OCI-LY1 (cell line): ENCODE data around the gene PDZD2.

Source experiments
- EZH2 ChIP-seq: fragments of 200-600 bp; sonication (generic), shearing (Covaris generic); IDR thresholded peaks from 2 replicates; pipeline ENCODE4 v1.8.0; 2017; ENCODE audit warnings: borderline replicate concordance, mixed run types, mild to moderate bottlenecking, antibody characterized with exemption, low read length, moderate library complexity, mixed read lengths
- TF ChIP-seq, protein P1 (sequence below): fragments of 200-600 bp; sonication (generic), shearing (Covaris generic); IDR thresholded peaks from 2 replicates; pipeline ENCODE4 v1.5.1; 2017; ENCODE audit warnings: mild to moderate bottlenecking, antibody characterized with exemption, low read length, moderate library complexity, mixed read lengths

DNA sequence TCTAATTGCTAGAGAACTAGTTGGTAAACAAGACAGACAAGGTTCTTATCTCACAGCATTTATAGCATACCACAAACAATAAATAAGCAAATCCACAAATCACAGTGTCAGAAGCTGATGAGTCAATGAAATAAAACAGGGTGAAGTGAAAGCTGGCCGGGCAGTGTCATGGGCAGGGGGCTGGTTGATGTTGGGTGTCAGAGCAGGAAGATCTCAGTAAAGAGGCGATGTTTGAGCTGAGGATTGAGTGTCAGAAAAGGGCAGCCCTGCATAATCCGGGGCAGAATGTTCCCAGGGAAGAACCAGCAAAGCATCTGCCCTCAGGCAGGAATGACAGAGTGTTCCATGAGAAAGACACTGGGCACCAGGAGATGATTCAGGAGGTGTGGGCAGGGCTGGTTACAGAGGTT lies 351.8 kb downstream of the PDZD2 start:
- no peak for TF ChIP-seq EZH2
- TF ChIP-seq, protein P1, sequence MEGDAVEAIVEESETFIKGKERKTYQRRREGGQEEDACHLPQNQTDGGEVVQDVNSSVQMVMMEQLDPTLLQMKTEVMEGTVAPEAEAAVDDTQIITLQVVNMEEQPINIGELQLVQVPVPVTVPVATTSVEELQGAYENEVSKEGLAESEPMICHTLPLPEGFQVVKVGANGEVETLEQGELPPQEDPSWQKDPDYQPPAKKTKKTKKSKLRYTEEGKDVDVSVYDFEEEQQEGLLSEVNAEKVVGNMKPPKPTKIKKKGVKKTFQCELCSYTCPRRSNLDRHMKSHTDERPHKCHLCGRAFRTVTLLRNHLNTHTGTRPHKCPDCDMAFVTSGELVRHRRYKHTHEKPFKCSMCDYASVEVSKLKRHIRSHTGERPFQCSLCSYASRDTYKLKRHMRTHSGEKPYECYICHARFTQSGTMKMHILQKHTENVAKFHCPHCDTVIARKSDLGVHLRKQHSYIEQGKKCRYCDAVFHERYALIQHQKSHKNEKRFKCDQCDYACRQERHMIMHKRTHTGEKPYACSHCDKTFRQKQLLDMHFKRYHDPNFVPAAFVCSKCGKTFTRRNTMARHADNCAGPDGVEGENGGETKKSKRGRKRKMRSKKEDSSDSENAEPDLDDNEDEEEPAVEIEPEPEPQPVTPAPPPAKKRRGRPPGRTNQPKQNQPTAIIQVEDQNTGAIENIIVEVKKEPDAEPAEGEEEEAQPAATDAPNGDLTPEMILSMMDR, result no peak
